ENCODE data around the gene PLXNA2.

PLXNA2 gene

GRCh38 chr1:208219659-208220282, 24.4 kb downstream of the PLXNA2 start:
- peak; percentile 16 to 54 for DNase-seq

GRCh38 chr1:208219098-208219658, 25.0 kb downstream of the PLXNA2 start:
- DNase-seq: no peak

GRCh38 chr1:208218237-208219097, 25.7 kb downstream of the PLXNA2 start:
- no peak for DNase-seq

- DNase-seq: no peak
These were observed 26.4 kb downstream of the PLXNA2 start for GRCh38 chr1:208217781-208218180.

- DNase-seq: no peak
These were observed 27.4 kb downstream of the PLXNA2 start for GRCh38 chr1:208216806-208217205.

- no peak for DNase-seq
These were observed 28.1 kb downstream of the PLXNA2 start for GRCh38 chr1:208216062-208216461.

GRCh38 chr1:208215393-208215792, 28.8 kb downstream of the PLXNA2 start:
- no peak for DNase-seq

- no peak for DNase-seq
These were observed 30.4 kb downstream of the PLXNA2 start for GRCh38 chr1:208213786-208214185.

- no peak for DNase-seq
These were observed 31.3 kb downstream of the PLXNA2 start for GRCh38 chr1:208212893-208213292.

- no peak for DNase-seq
These were observed 32.0 kb downstream of the PLXNA2 start for GRCh38 chr1:208211921-208212843.

GRCh38 chr1:208209896-208210589, 34.1 kb downstream of the PLXNA2 start:
- no peak for DNase-seq

GRCh38 chr1:208209286-208209685, 34.9 kb downstream of the PLXNA2 start:
- DNase-seq: no peak

- DNase-seq: no peak
These were observed 36.1 kb downstream of the PLXNA2 start for GRCh38 chr1:208208132-208208487.

GRCh38 chr1:208207388-208208131, 36.6 kb downstream of the PLXNA2 start:
- peak in 1 of 2 experiments; percentile 15 for DNase-seq

GRCh38 chr1:208206092-208206698, 38.0 kb downstream of the PLXNA2 start:
- DNase-seq: no peak

- no peak for DNase-seq
These were observed 38.8 kb downstream of the PLXNA2 start for GRCh38 chr1:208205216-208206013.

GRCh38 chr1:208204779-208205178, 39.4 kb downstream of the PLXNA2 start:
- DNase-seq: no peak

- DNase-seq: no peak
These were observed 40.2 kb downstream of the PLXNA2 start for GRCh38 chr1:208203848-208204609.

GRCh38 chr1:208203127-208203847, 40.9 kb downstream of the PLXNA2 start:
- DNase-seq: peak in 1 of 2 experiments; percentile 7

Measured in SW 1271 (cell line).